Kidney tubule cell (primary cell): ENCODE data around the gene CHST6.
A peak's percentile ranks its signal among the peaks of the same experiment; 100 is the strongest.
"Not testable (repeated sequence)": the region's sequence is repeated elsewhere in the genome, so short reads cannot be mapped to it uniquely, and the experiment has no call there.

Source experiments
- DNase-seq: peaks from one replicate; pipeline ENCODE4 v3.0.0-alpha.2; 2018; ENCODE audit warnings: low spot score

Gene CHST6

GRCh38 chr16:75475420-75475847 lies 19.8 kb downstream of the CHST6 start:
- DNase-seq, result peak; percentile 78

- no peak for DNase-seq
These were observed 22.0 kb downstream of the CHST6 start for GRCh38 chr16:75472908-75473877.

GRCh38 chr16:75471723-75472633 lies 23.3 kb downstream of the CHST6 start:
- peak; percentile 58 for DNase-seq

GRCh38 chr16:75466760-75467159 lies 28.5 kb downstream of the CHST6 start:
- DNase-seq, result no peak

GRCh38 chr16:75464122-75464918 lies 30.9 kb downstream of the CHST6 start, which contains the start of gene TMEM170A:
TSS of gene TMEM170A (minus strand) at chr16:75464689. CDS start at chr16:75464600, 89 bp downstream.
- peak; percentile 99 for DNase-seq

GRCh38 chr16:75463389-75464121 lies 31.7 kb downstream of the CHST6 start:
- DNase-seq, result peak; percentile 56

GRCh38 chr16:75462806-75463205 lies 32.4 kb downstream of the CHST6 start:
- no peak for DNase-seq

- no peak for DNase-seq
These were observed 33.7 kb downstream of the CHST6 start for GRCh38 chr16:75461575-75461974.

- DNase-seq, result no peak
These were observed 34.8 kb downstream of the CHST6 start for GRCh38 chr16:75460446-75460845.

GRCh38 chr16:75459691-75460090 lies 35.5 kb downstream of the CHST6 start:
- no peak for DNase-seq

- no peak for DNase-seq
These were observed 36.8 kb downstream of the CHST6 start for GRCh38 chr16:75458439-75458838.

- DNase-seq, result no peak
These were observed 37.2 kb downstream of the CHST6 start for GRCh38 chr16:75458029-75458428.

GRCh38 chr16:75457485-75458021 lies 37.7 kb downstream of the CHST6 start:
- DNase-seq, result no peak

GRCh38 chr16:75456971-75457370 lies 38.3 kb downstream of the CHST6 start:
- no peak for DNase-seq

GRCh38 chr16:75456486-75456885 lies 38.8 kb downstream of the CHST6 start:
- not testable (repeated sequence) for DNase-seq

- DNase-seq, result no peak
These were observed 39.6 kb downstream of the CHST6 start for GRCh38 chr16:75455677-75456076.

GRCh38 chr16:75452464-75453190 lies 42.6 kb downstream of the CHST6 start:
- DNase-seq, result no peak

- no peak for DNase-seq
These were observed 48.8 kb downstream of the CHST6 start for GRCh38 chr16:75446416-75446815.

GRCh38 chr16:75445298-75445697 lies 49.9 kb downstream of the CHST6 start:
- no peak for DNase-seq

- DNase-seq, result no peak
These were observed 51.9 kb downstream of the CHST6 start for GRCh38 chr16:75443298-75443697.
